MCF 10A (cell line): ENCODE results near the gene TMEM151A. TPM values are rescaled to one million over a fixed set of nuclear protein-coding genes. Genes with fewer than 3 reads are reported as not detected.
"Not testable (repeated sequence)": the region's sequence is repeated elsewhere in the genome, so short reads cannot be mapped to it uniquely, and the experiment has no call there.

Experiments used
- BruUV-seq: library from RNA; stranded (reverse); fragments of 400-500 nt; replicated peaks from 2 replicates; lab custom pipeline; 2021; lab: Mats Ljungman, UMichigan
- CTCF ChIA-PET: fragments of 300-600 bp; sonication (Branson Sonifier 250); formaldehyde crosslinking; extraction: SDS; loops from one replicate; lab custom pipeline; 2021; ENCODE audit warnings: antibody characterized with exemption, inconsistent platforms; lab: Yijun Ruan, JAX
- POLR2A ChIA-PET: fragments of 300-600, 350-650 bp; sonication (Branson Sonifier 250); formaldehyde crosslinking; extraction: SDS; loops from one replicate; lab custom pipeline; 2020; ENCODE audit warnings: antibody characterized with exemption, inconsistent platforms; lab: Yijun Ruan, JAX
- DNase-seq: peaks from one replicate; pipeline ENCODE4 v3.0.0-alpha.2; 2018; ENCODE audit not compliant: unreplicated experiment
- H3K27ac Mint-ChIP-seq: one replicate; pipeline ENCODE4 v1.8.0; 2022; ENCODE audit warnings: mild to moderate bottlenecking, low read depth, mixed read lengths; ENCODE audit not compliant: unreplicated experiment
- H3K27me3 Mint-ChIP-seq: one replicate; pipeline ENCODE4 v1.8.0; 2022; ENCODE audit warnings: mixed read lengths; ENCODE audit not compliant: insufficient read depth, unreplicated experiment
- H3K36me3 Mint-ChIP-seq: one replicate; pipeline ENCODE4 v1.8.0; 2022; ENCODE audit warnings: mild to moderate bottlenecking, moderate library complexity, mixed read lengths; ENCODE audit not compliant: insufficient read depth, unreplicated experiment
- H3K4me1 Mint-ChIP-seq: one replicate; pipeline ENCODE4 v1.8.0; 2022; ENCODE audit warnings: mixed read lengths; ENCODE audit not compliant: insufficient read depth, unreplicated experiment
- H3K4me3 Mint-ChIP-seq: one replicate; pipeline ENCODE4 v1.8.0; 2022; ENCODE audit warnings: mild to moderate bottlenecking, moderate library complexity, mixed read lengths; ENCODE audit not compliant: unreplicated experiment
- H3K9me3 Mint-ChIP-seq: one replicate; pipeline ENCODE4 v1.8.0; 2022; ENCODE audit warnings: mixed read lengths; ENCODE audit not compliant: unreplicated experiment
- intact Hi-C: fragments of 100-400 bp; cut with micrococcal nuclease; formaldehyde crosslinking; loops from 2 replicates; pipeline ENCODE4 v1.14.1; 2022
- total RNA-seq: library from RNA; stranded (reverse); gene quantifications from 2 replicates; pipeline ENCODE4 v1.2.3, GENCODE V29; 2022
- TF ChIP-seq, protein P1 (sequence below): fragments of 200-600 bp; IDR thresholded peaks from one replicate; pipeline ENCODE4 v1.8.0; 2022; ENCODE audit warnings: antibody characterized with exemption, mild to moderate bottlenecking; ENCODE audit not compliant: unreplicated experiment

TMEM151A gene
- total RNA-seq, 1 experiment from 2014 or later = not detected

DNA sequence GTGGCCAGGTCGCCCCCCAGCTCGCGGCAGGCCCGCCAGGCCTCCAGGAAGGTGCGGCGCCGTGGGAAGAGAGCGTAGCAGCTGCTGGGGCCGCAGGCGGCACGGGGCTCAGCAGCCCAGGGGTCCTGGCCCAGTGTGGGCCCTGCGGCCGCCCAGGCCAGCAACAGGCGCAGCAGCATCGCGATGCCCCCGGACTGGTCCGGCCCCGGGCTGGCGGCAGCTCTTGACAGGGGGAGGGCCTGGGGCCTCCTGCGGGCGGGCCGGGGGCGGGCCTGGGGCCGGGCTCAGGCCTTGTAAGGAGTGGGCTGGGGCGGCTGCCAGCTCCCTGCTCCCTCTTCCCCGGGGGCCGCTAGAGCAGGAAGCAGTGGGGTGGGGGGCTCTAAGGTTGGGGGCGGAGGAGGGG lies 25.2 kb downstream of the TMEM151A start, which contains the start of gene CD248:
TSS of gene CD248 (minus strand) at position 196 of the 403 bp plus-strand sequence. CDS start at position 179, 17 bp downstream.
- no peaks in the 10 kb centered on the region for H3K27me3 Mint-ChIP-seq
- H3K27ac Mint-ChIP-seq = peak within 1 kb of the TSS; percentile 86
- intact Hi-C loops = no loop called here
- no peak for DNase-seq
- peaks cover 23% of the 10 kb centered on the region for H3K4me1 Mint-ChIP-seq
- no peaks in the 10 kb centered on the region for H3K36me3 Mint-ChIP-seq
- no peak within 1 kb of the TSS for H3K4me3 Mint-ChIP-seq
- ChIA-PET POLR2A (interaction anchor here (1.1 to 3.0 kb wide), 3 partner anchors 15 to 28 kb away, joined by 3 to 23 read pairs (median 4); partner anchors contain the start of genes RIN1 and YIF1A), CTCF (interaction anchor here (0.5 kb wide), 1 partner anchor 737 kb away, joined by 3 read pairs; no protein-coding TSS in a partner anchor)
- TF ChIP-seq, protein P1, sequence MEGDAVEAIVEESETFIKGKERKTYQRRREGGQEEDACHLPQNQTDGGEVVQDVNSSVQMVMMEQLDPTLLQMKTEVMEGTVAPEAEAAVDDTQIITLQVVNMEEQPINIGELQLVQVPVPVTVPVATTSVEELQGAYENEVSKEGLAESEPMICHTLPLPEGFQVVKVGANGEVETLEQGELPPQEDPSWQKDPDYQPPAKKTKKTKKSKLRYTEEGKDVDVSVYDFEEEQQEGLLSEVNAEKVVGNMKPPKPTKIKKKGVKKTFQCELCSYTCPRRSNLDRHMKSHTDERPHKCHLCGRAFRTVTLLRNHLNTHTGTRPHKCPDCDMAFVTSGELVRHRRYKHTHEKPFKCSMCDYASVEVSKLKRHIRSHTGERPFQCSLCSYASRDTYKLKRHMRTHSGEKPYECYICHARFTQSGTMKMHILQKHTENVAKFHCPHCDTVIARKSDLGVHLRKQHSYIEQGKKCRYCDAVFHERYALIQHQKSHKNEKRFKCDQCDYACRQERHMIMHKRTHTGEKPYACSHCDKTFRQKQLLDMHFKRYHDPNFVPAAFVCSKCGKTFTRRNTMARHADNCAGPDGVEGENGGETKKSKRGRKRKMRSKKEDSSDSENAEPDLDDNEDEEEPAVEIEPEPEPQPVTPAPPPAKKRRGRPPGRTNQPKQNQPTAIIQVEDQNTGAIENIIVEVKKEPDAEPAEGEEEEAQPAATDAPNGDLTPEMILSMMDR = no peak
- BruUV-seq = no TSS peak
- no peaks in the 10 kb centered on the region for H3K9me3 Mint-ChIP-seq

DNA sequence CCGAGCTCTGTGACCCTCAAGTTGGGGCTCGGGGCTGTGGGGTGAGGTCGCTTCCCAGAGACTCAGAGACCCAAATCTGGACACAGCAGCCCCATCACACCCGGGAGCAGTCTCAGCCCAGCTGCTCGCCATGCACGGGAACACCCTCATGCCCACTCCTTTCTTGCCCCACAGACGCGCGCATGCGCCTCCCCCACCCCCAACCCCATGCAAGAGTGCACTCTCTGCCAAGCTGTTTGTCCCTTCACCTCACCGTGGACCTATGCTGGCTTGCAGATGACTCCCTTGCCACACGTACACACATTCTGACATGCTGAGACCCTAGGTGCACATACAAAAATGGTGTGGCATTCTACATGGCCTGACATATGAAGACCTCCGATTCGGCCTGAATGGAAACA lies 25.6 kb downstream of the TMEM151A start:
- Mint-ChIP-seq H3K9me3 (no peaks in the 10 kb centered on the region), H3K36me3 (no peaks in the 10 kb centered on the region), H3K4me1 (peaks cover 19% of the 10 kb centered on the region), H3K4me3 (no peak overlapping the region), H3K27me3 (no peaks in the 10 kb centered on the region), H3K27ac (peak overlapping the region; percentile 86)
- DNase-seq = no peak
- ChIA-PET POLR2A (interaction anchor here (1.1 to 3.0 kb wide), 4 partner anchors 14 to 28 kb away, joined by 3 to 23 read pairs (median 4); partner anchors contain the start of genes RIN1 and YIF1A), CTCF (interaction anchor here (0.5 kb wide), 1 partner anchor 737 kb away, joined by 3 read pairs; no protein-coding TSS in a partner anchor)
- BruUV-seq = no TSS peak
- intact Hi-C loops = no loop called here
- TF ChIP-seq, protein P1 = no peak

DNA sequence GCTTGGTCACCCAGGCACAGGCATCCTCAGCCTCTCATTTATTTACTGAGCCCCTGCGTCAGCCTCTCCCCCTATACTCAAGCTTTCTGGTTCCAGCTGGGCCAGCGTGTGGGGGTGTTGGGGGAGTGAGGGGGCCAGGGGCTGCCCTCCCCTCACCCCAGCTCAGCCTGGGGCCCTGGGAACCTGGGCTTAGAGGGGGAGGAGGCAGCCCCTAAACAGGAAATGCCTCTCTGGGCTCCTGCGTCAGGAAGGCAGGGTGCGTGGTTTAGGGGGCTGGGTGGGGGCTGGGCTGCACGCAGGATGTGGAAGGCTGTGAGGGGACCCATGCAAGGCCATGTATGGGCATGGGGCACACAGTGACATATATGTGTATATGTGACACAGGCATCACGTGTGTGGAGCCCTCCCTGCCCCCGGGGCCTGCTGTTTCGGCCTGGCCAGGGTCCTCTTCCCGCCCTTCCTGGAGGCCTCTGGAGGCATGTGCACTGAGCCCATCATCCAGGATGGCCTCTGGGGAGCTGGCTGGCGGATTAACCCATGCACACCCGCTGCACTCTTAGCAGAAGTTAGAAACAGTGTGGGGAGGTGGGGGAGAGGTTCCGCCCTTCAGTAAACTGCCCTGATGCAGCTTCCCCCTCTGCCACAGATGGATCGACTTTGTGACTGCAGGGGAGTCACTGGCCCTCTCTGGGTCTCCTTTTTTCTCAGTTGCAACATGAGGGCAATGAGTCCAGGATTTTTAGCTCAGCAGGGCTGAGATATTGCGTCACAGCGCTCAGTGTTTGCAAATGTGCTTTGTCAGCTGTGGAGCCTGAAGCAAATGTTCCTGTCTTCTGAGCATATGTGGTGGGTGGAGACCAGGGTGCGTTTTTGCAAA lies 26.3 kb downstream of the TMEM151A start:
- H3K9me3 Mint-ChIP-seq = no peaks in the 10 kb centered on the region
- no TSS peak for BruUV-seq
- peaks cover 22% of the 10 kb centered on the region for H3K4me1 Mint-ChIP-seq
- peak; percentile 90 for DNase-seq
- peak overlapping the region; percentile 86 for H3K27ac Mint-ChIP-seq
- intact Hi-C loops = no loop called here
- TF ChIP-seq, protein P1 = no peak
- CTCF ChIA-PET = interaction anchor here (0.8 to 1.2 kb wide), 3 partner anchors 17 to 34 kb away, joined by 3 to 4 read pairs (median 4); partner anchors contain the start of gene RIN1
- H3K4me3 Mint-ChIP-seq = peak overlapping the region; percentile 50
- POLR2A ChIA-PET = interaction anchor here (0.6 to 3.0 kb wide), 12 partner anchors 9 to 460 kb away, joined by 3 to 23 read pairs (median 4); partner anchors contain the start of genes BRMS1, RIN1 and YIF1A
- no peaks in the 10 kb centered on the region for H3K27me3 Mint-ChIP-seq
- H3K36me3 Mint-ChIP-seq = no peaks in the 10 kb centered on the region

DNA sequence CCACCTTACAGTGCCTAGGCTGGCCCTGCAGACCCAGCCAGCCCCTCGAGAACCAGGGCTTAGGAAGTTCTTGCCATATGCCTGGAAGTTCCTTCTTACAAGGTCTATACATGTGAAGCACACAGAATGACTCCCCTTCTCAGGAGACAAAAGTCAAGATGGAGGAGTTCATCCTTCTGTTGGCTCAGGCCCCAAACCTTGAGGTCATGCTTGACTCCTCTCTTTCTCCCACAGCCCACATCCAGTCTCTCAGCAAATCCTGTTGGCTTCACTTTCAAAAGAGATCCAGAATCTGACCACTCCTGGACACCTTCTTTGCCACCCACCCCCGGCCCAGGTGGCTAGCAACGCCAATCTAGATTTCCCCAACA lies 26.9 kb downstream of the TMEM151A start:
- POLR2A ChIA-PET = interaction anchor here (0.6 to 3.0 kb wide), 11 partner anchors 8 to 460 kb away, joined by 3 to 23 read pairs (median 5); partner anchors contain the start of genes BRMS1, RIN1 and YIF1A
- Mint-ChIP-seq H3K36me3 (no peaks in the 10 kb centered on the region), H3K4me3 (peak overlapping the region; percentile 50), H3K27ac (peak overlapping the region; percentile 86), H3K4me1 (peaks cover 25% of the 10 kb centered on the region), H3K27me3 (no peaks in the 10 kb centered on the region), H3K9me3 (no peaks in the 10 kb centered on the region)
- CTCF ChIA-PET = interaction anchor here (1.1 to 1.2 kb wide), 2 partner anchors 17 to 18 kb away, joined by 3 to 4 read pairs; partner anchors contain the start of gene RIN1
- BruUV-seq = no TSS peak
- no peak for DNase-seq
- TF ChIP-seq, protein P1 = no peak
- intact Hi-C loops = no loop called here

DNA sequence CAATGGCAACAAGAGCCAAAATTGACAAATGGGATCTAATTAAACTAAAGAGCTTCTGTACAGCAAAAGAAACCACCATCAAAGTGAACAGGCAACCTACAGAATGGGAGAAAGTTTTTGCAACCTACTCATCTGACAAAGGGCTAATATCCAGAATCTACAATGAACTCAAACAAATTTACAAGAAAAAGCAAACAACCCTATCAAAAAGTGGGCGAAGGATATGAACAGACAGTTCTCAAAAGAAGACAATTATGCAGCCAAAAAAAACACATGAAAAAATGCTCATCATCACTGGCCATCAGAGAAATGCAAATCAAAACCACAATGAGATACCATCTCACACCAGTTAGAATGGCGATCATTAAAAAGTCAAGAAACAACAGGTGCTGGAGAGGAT lies 28.6 kb downstream of the TMEM151A start:
- H3K4me3 Mint-ChIP-seq, intact Hi-C loops, H3K9me3 Mint-ChIP-seq, H3K36me3 Mint-ChIP-seq, DNase-seq, H3K27ac Mint-ChIP-seq, H3K27me3 Mint-ChIP-seq, POLR2A ChIA-PET, BruUV-seq: not testable (repeated sequence)
- CTCF ChIA-PET = interaction anchor here (0.7 kb wide), 1 partner anchor 9 kb away, joined by 4 read pairs; no protein-coding TSS in a partner anchor
- H3K4me1 Mint-ChIP-seq = peaks cover 34% of the 10 kb centered on the region
